K562 (cell line): Measurements from ENCODE around the gene CSNK1D. TPM values are rescaled to one million over a fixed set of nuclear protein-coding genes. Genes with fewer than 3 reads are reported as not detected.
A peak's percentile ranks its signal among the peaks of the same experiment; 100 is the strongest.

Source experiments
- E2F3 ChIP-seq: fragments of 250-450 bp; sonication (Bioruptor Pico); IDR thresholded peaks from 2 replicates; pipeline ENCODE4 v1.4.0; 2020; ENCODE audit warnings: mild to moderate bottlenecking
- RCOR1 ChIP-seq, 2 experiments: IDR thresholded peaks; 2 replicates each; pipeline ENCODE4 v1.6.1; 2012; ENCODE audit warnings: low read depth in 2 of 2, low read length in 2 of 2, borderline replicate concordance in 1 of 2, improper control_type of control experiment in 1 of 2
- REST ChIP-seq, 2 experiments: fragments of 450-650 bp; formaldehyde crosslinking in 1 of 2; IDR thresholded peaks; 2 replicates each; pipeline versions ENCODE4 v1.4.0 to v1.6.1; 2014 to 2020; ENCODE audit warnings: mild to moderate bottlenecking in 2 of 2, borderline replicate concordance in 1 of 2, low read depth in 1 of 2
- polyA plus RNA-seq, 8 experiments: library from polyadenylated mRNA; depleted of rRNA in 4 of 8; stranded (reverse) in 5 of 8; unstranded in 3 of 8; fragments of >200 nt; fragmentation: Nextera tagmentation in 2 of 8; fragmentation: Illumina TruSeq in 1 of 8; extraction: Ambion mirVana in 2 of 8; extraction: Trizol in 1 of 8; gene quantifications; 2 replicates each; pipeline versions ENCODE4 v1.2.1 to v1.2.3, GENCODE V29; 2011 to 2014; ENCODE audit warnings: inconsistent platforms in 1 of 8, missing spikeins in 1 of 8
- total RNA-seq, 7 experiments: library from RNA; depleted of rRNA in 6 of 7; stranded (reverse); fragments of >200 nt in 6 of 7; fragmentation: Illumina TruSeq in 2 of 7; extraction: Trizol in 2 of 7; gene quantifications; 2 replicates each; pipeline versions ENCODE4 v1.2.1 to v1.2.3, GENCODE V29; 2011 to 2021; ENCODE audit warnings: low replicate concordance in 1 of 7

CSNK1D gene
- total and polyA plus RNA-seq, 9 of the 15 experiments (the other 6 are each of a cell fraction or from before 2014, with no cell fraction given), result 6.5 to 133 (median 41.3) TPM

GRCh38 chr17:82292251-82293154 is 19.0 kb upstream of the CSNK1D start (continued):
- TF ChIP-seq REST (IDR thresholded peaks at IDR 0.05; ENCODE audit: borderline replicate concordance) (peak; percentile 95), REST (CRISPR knock-in tag; IDR thresholded peaks at IDR 0.05; ENCODE audit: low read depth) (0 out of 2 replicates have a peak, but pooled peaks have one; percentile 23), RCOR1 (IDR thresholded peaks at IDR 0.05; ENCODE audit: borderline replicate concordance in 1 of 2, low read depth in 2 of 2, low read length in 2 of 2) (peak in 1 of 2 experiments; percentile 48; a peak in 2 of 4 replicates), E2F3 (CRISPR knock-in tag) (no peak)
